K562 (cell line): ENCODE data around the gene SLC16A5. TPM values are rescaled to one million over a fixed set of nuclear protein-coding genes. Genes with fewer than 3 reads are reported as not detected.
A peak's percentile ranks its signal among the peaks of the same experiment; 100 is the strongest.

ENCODE experiments used
- E2F6 ChIP-seq, 2 experiments: IDR thresholded peaks; 2 replicates each; pipeline ENCODE4 v1.6.1; 2011; ENCODE audit warnings: borderline replicate concordance in 1 of 2, control low read depth in 1 of 2, low read depth in 1 of 2, low read length in 1 of 2, mild to moderate bottlenecking in 1 of 2, mixed read lengths in 1 of 2, moderate library complexity in 1 of 2; ENCODE audit not compliant: insufficient read depth in 1 of 2, insufficient read length in 1 of 2, poor library complexity in 1 of 2, severe bottlenecking in 1 of 2; ENCODE audit errors: extremely low read depth in 1 of 2
- EHMT2 ChIP-seq: fragments of 450-650 bp; IDR thresholded peaks from 2 replicates; pipeline ENCODE4 v1.6.1; 2018; ENCODE audit warnings: antibody characterized with exemption
- IFI16 ChIP-seq: fragments of 250-450 bp; sonication (Bioruptor Pico); IDR thresholded peaks from 2 replicates; pipeline ENCODE4 v2.1.2; 2022; ENCODE audit warnings: mild to moderate bottlenecking, inconsistent platforms
- KLF1 ChIP-seq: fragments of 450-650 bp; IDR thresholded peaks from 2 replicates; pipeline ENCODE4 v1.6.1; 2016; ENCODE audit warnings: missing genetic modification characterization, missing compliant biosample characterization
- MXI1 ChIP-seq: IDR thresholded peaks from 2 replicates; pipeline ENCODE4 v1.6.1; 2011; ENCODE audit warnings: low read depth, mild to moderate bottlenecking, improper control_type of control experiment, low read length
- MYBL2 ChIP-seq, 2 experiments: fragments of 450-650 bp in 1 of 2; sonication (generic) in 1 of 2; formaldehyde crosslinking in 1 of 2; IDR thresholded peaks; 2 replicates each; pipeline versions ENCODE4 v1.6.1 to v1.8.1; 2017 to 2022; ENCODE audit warnings: borderline replicate concordance in 1 of 2, inconsistent platforms in 1 of 2, low read depth in 1 of 2, mild to moderate bottlenecking in 1 of 2, missing genetic modification reagents in 1 of 2, moderate library complexity in 1 of 2
- NR0B1 ChIP-seq: fragments of 450-650 bp; IDR thresholded peaks from one replicate; pipeline ENCODE4 v1.6.1; 2018; ENCODE audit warnings: mild to moderate bottlenecking, moderate library complexity; ENCODE audit not compliant: partially characterized antibody
- NRF1 ChIP-seq, 2 experiments: fragments of 450-650 bp; IDR thresholded peaks in 1 of 2; conservative IDR thresholded peaks in 1 of 2; 2 replicates each; pipeline ENCODE4 v1.6.1; 2014; ENCODE audit warnings: mild to moderate bottlenecking in 2 of 2
- POLR2AphosphoS5 ChIP-seq: IDR thresholded peaks from 2 replicates; pipeline ENCODE4 v1.6.1; 2011; ENCODE audit warnings: mild to moderate bottlenecking, low read depth, low read length, moderate library complexity; ENCODE audit not compliant: control insufficient read depth, insufficient read depth
- POLR2G ChIP-seq: fragments of 200-400 bp; formaldehyde crosslinking; IDR thresholded peaks from 2 replicates; pipeline ENCODE4 v1.6.1; 2017; ENCODE audit warnings: low read depth, mild to moderate bottlenecking, antibody characterized with exemption, low read length, moderate library complexity
- RFX1 ChIP-seq: fragments of 450-650 bp; IDR thresholded peaks from 2 replicates; pipeline ENCODE4 v1.6.1; 2016; ENCODE audit warnings: mild to moderate bottlenecking, moderate library complexity
- SIN3B ChIP-seq: fragments of 450-650 bp; IDR thresholded peaks from 2 replicates; pipeline ENCODE4 v1.6.1; 2017; ENCODE audit warnings: low read depth, mild to moderate bottlenecking, moderate library complexity
- SMAD3 ChIP-seq: fragments of 450-650 bp; formaldehyde crosslinking; conservative IDR thresholded peaks from 2 replicates; pipeline ENCODE4 v1.4.0; 2020; ENCODE audit warnings: mild to moderate bottlenecking
- SNRNP70 ChIP-seq: fragments of 200-400 bp; formaldehyde crosslinking; optimal IDR thresholded peaks from 2 replicates; pipeline ENCODE3; 2017; ENCODE audit warnings: low read depth, low read length
- SUPT5H ChIP-seq: fragments of 450-650 bp; IDR thresholded peaks from 2 replicates; pipeline ENCODE4 v1.6.1; 2016
- TFAM ChIP-seq: fragments of 250-450 bp; sonication (Bioruptor Pico); conservative IDR thresholded peaks from 2 replicates; pipeline ENCODE4 v1.5.0; 2021; ENCODE audit warnings: mild to moderate bottlenecking, moderate library complexity
- TRIM24 ChIP-seq, 2 experiments: fragments of 450-650 bp; IDR thresholded peaks; 2 replicates each; pipeline ENCODE4 v1.6.1; 2016
- U2AF2 ChIP-seq: fragments of 200-400 bp; formaldehyde crosslinking; optimal IDR thresholded peaks from 2 replicates; pipeline ENCODE3; 2017; ENCODE audit warnings: low read depth, mild to moderate bottlenecking, low read length
- ZNF184 ChIP-seq: sonication (generic); formaldehyde crosslinking; IDR thresholded peaks from 2 replicates; pipeline ENCODE4 v1.5.0; 2020; ENCODE audit warnings: missing genetic modification reagents
- ZNF217 ChIP-seq: sonication (generic); formaldehyde crosslinking; IDR thresholded peaks from 2 replicates; pipeline ENCODE4 v1.8.0; 2022; ENCODE audit warnings: mild to moderate bottlenecking, missing genetic modification reagents
- ZNF232 ChIP-seq: sonication (generic); formaldehyde crosslinking; IDR thresholded peaks from 2 replicates; pipeline ENCODE4 v1.8.0; 2022; ENCODE audit warnings: mild to moderate bottlenecking, missing genetic modification reagents
- ZNF76 ChIP-seq: fragments of 250-450 bp; sonication (Bioruptor Pico); IDR thresholded peaks from 2 replicates; pipeline ENCODE4 v1.4.0; 2020; ENCODE audit warnings: mild to moderate bottlenecking, moderate library complexity, borderline replicate concordance
- ZNF764 ChIP-seq: fragments of 250-450 bp; sonication (Bioruptor Pico); IDR thresholded peaks from 2 replicates; pipeline ENCODE4 v1.4.0; 2020; ENCODE audit warnings: low read depth, mild to moderate bottlenecking, moderate library complexity
- polyA plus RNA-seq, 8 experiments: library from polyadenylated mRNA; depleted of rRNA in 4 of 8; stranded (reverse) in 5 of 8; unstranded in 3 of 8; fragments of >200 nt; fragmentation: Nextera tagmentation in 2 of 8; fragmentation: Illumina TruSeq in 1 of 8; extraction: Ambion mirVana in 2 of 8; extraction: Trizol in 1 of 8; gene quantifications; 2 replicates each; pipeline versions ENCODE4 v1.2.1 to v1.2.3, GENCODE V29; 2011 to 2014; ENCODE audit warnings: inconsistent platforms in 1 of 8, missing spikeins in 1 of 8
- total RNA-seq, 7 experiments: library from RNA; depleted of rRNA in 6 of 7; stranded (reverse); fragments of >200 nt in 6 of 7; fragmentation: Illumina TruSeq in 2 of 7; extraction: Trizol in 2 of 7; gene quantifications; 2 replicates each; pipeline versions ENCODE4 v1.2.1 to v1.2.3, GENCODE V29; 2011 to 2021; ENCODE audit warnings: low replicate concordance in 1 of 7
- TF ChIP-seq, protein P1 (sequence below): IDR thresholded peaks from 3 replicates; pipeline ENCODE4 v1.6.1; 2011; ENCODE audit warnings: borderline replicate concordance, mild to moderate bottlenecking; ENCODE audit not compliant: insufficient read length, insufficient read depth

Gene SLC16A5
- total and polyA plus RNA-seq, 9 of the 15 experiments (the other 6 are each of a cell fraction or from before 2014, with no cell fraction given): 0.06 to 2.6 (median 0.91) TPM

DNA sequence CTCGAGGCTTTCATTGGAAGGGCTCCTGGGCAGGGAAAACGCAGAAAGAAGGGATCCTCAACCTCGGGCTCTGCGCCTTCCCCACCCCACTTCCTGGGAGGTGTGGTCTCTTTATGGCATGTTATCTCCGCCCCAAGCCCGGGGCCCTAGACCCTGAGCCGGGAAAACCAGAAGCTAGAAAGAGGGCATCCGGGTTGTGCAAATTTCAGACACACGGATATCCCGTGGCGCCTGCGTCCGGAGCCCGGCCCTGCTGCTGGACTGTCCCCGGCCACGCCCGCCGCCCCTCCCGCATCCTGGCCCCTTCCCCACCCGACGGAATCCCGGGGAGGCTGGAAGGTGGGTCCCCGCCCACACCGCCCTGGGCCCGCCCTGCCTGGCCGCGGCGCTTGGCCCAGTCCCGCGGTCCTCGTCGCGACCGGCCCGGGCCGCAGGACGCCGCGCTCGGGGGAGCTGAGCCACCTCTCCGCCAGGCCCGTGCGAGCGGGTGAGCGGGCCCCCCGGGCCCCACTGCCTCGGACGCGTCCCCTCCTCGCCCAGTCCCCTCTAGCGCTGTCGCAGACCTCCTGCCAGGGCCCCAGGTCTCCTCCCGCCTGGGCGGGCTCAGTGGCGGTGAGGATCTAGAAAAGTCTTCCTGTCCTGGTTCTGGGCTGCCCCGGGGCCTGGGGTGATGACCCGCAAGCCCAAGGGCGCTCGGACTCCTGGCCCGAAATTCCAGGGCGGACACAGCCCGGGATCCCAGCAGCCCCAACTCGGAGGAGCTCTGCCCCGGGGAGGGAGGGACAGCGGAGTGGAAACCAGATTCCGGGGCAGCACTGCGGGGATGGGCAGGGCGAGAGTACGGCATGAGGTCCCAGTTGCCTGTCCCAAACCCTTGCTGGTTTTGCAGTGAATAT is at the start of gene SLC16A5 (continued):
- TF ChIP-seq U2AF2 (no peak), MYBL2 (IDR thresholded peaks at IDR 0.05; ENCODE audit: low read depth) (no peak), MYBL2 (CRISPR knock-in tag; IDR thresholded peaks at IDR 0.05; ENCODE audit: borderline replicate concordance) (no peak), SIN3B (no peak), E2F6 (IDR thresholded peaks at IDR 0.05; ENCODE audit: borderline replicate concordance in 1 of 2, extremely low read depth in 1 of 2, insufficient read depth in 1 of 2, insufficient read length in 1 of 2, low read depth in 1 of 2, low read length in 1 of 2, poor library complexity in 1 of 2, severe bottlenecking in 1 of 2) (peak; percentile 10 to 52), KLF1 (tag) (no peak; the same call in 1 of the 2 replicates), ZNF232 (CRISPR knock-in tag) (no peak), EHMT2 (no peak), NR0B1 (no peak), ZNF764 (no peak), SNRNP70 (no peak), MXI1 (no peak), POLR2G (peak; percentile 79), TFAM (no peak), POLR2AphosphoS5 (no peak), ZNF76 (CRISPR knock-in tag) (no peak), SUPT5H (no peak; the same call in 1 of the 2 replicates), TRIM24 (IDR thresholded peaks at IDR 0.05) (no peak), SMAD3 (no peak), NRF1 (conservative IDR thresholded peaks at IDR 0.05 in 1 of 2, IDR thresholded peaks at IDR 0.05 in 1 of 2) (peak; percentile 85 to 87), ZNF184 (no peak), IFI16 (CRISPR knock-in tag) (no peak), ZNF217 (CRISPR knock-in tag) (no peak), RFX1 (no peak)
- TF ChIP-seq, protein P1, sequence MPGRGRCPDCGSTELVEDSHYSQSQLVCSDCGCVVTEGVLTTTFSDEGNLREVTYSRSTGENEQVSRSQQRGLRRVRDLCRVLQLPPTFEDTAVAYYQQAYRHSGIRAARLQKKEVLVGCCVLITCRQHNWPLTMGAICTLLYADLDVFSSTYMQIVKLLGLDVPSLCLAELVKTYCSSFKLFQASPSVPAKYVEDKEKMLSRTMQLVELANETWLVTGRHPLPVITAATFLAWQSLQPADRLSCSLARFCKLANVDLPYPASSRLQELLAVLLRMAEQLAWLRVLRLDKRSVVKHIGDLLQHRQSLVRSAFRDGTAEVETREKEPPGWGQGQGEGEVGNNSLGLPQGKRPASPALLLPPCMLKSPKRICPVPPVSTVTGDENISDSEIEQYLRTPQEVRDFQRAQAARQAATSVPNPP: no peak
